HG02870 (cell line): Measurements from ENCODE around the gene JARID2.

Source experiments
- ATAC-seq: cut with Tn5 transposase; IDR thresholded peaks from one replicate; pipeline ENCODE4 v1.9.1; 2021; ENCODE audit warnings: mild to moderate bottlenecking, moderate library complexity; ENCODE audit not compliant: unreplicated experiment

Gene JARID2

GRCh38 chr6:15513131-15513771, 267.4 kb downstream of the JARID2 start:
- no peak for ATAC-seq

DNA sequence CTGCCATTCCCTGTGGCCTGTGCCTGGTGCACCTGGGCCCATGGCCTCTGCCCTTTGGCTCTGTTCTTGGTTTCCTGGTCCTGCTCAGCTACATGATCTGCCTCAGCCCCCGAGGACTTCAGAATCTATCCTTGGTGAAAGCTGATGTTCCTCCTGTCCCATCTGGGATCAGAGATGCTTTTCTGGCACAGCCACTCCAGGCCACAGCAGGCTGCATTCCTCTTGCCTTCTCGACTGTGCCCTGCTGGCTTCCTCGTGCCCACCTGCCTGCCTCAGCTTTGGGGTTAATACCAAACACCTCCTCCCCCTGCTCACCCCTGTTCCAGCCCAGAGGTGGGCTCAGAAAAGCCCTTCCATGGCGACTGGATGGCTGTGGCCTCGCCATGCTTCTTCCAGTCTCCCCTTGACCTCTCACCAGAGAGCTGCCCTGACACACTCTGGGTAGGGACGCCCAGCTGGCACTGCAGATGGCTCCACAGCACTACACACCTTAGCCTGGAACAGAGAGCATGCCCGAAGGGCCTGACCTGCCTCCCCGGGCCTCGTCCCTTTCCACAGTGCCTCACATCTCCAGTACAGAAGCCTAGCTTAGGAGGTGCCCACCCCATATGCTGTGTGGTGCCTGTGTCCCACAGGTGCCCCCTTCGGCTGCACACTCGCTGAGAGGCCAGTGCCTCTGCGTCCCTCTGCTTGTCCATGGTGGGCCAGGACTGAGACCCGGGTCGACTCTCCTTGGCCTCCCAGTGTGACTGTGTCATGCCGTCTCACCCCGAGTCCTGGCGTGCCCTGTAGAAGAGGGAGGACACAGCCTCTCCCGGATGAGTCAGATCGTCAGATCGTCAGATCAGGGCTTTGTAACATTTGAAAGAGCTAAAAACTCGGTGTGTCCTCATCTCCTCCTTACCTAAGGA, 268.2 kb downstream of the JARID2 start:
- no peak for ATAC-seq

GRCh38 chr6:15515226-15515625, 269.4 kb downstream of the JARID2 start:
- ATAC-seq, result no peak

GRCh38 chr6:15515660-15516375, 269.9 kb downstream of the JARID2 start:
- ATAC-seq, result no peak

GRCh38 chr6:15516378-15516777, 270.5 kb downstream of the JARID2 start:
- no peak for ATAC-seq

GRCh38 chr6:15516923-15517560, 271.2 kb downstream of the JARID2 start:
- no peak for ATAC-seq

GRCh38 chr6:15517600-15517999, 271.7 kb downstream of the JARID2 start:
- ATAC-seq, result no peak

DNA sequence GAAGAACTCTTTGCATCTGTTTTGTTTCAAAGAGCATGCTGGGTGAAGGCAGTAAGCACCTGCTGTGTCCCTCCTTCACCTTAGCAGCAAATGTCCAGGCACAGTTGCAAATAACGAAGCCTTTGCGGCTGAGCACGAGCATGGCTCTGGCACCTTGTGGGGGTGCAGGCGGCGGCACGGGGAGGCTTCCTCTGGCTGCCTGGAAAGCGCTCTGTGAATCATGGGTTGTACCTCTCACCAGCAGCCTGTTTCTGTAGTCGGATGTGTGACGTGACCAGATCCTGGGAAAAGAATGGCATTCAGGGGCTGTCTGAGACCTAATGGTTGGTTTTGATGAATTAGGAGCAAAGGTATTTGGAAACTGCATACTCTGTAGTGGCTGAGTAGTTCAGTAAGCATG, 272.2 kb downstream of the JARID2 start:
- ATAC-seq, result no peak

GRCh38 chr6:15518878-15519277, 273.0 kb downstream of the JARID2 start:
- ATAC-seq, result no peak

DNA sequence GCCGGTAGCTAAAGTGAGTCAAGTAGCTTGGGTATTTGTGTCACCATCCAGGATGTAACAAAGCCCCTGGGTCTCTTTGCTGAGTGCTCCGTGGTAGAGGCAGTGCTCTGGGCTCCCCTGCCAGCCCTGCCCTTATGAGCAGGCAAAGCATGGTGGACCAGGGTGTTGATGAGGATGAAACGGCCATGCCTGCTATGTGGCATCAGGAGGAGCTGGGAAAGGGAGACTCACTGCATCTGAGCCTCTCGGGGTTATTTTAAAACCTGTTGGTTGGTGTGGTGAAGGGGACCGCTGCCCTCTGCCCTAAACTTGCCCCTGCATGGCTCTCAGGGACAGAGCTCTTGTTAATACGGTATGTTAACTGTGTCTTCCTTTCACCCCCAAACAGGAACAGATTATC, 273.8 kb downstream of the JARID2 start:
- no peak for ATAC-seq

- ATAC-seq, result no peak
These were observed 274.8 kb downstream of the JARID2 start for GRCh38 chr6:15520626-15521203.

DNA sequence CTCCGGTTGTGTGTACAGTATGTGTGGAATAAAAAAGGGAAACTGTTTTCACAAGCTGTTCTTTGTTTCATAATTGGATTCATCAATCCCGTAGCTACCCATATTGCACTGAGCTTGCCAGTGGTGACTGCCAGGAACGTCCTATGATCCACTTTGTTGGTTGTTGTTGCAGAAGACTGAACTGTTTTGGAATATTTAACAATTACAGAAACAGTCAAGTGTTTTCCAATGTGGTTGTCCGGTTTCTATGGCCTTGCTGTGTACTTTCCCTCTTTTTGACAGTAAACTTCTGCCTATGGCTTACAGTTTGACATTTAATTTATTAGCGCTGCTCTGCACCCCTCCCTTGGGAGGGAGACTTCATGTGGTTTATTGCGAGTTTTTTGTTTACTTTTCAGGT, 275.7 kb downstream of the JARID2 start:
- no peak for ATAC-seq

DNA sequence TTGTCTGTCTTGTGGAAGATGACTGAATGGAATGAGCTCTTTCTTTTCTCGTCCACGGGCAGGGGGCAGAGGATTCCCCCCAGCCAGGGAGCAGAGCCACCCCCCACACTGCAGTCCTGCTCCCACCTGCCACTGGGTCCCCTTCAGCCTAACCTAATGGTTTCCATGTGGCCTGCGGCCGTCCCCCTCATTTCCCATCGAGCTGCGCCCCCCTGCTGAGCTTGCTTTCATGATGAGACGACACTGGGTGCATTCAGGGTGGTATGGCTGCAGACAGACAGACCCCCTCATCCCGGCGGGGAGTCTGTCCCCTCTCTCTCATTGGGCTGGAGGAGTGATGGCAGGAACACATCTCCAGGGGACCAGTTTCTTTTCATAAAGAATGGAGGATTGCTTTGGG, 276.2 kb downstream of the JARID2 start:
- no peak for ATAC-seq

GRCh38 chr6:15522427-15522826, 276.6 kb downstream of the JARID2 start:
- ATAC-seq, result no peak

GRCh38 chr6:15522856-15523529, 277.1 kb downstream of the JARID2 start:
- no peak for ATAC-seq

- ATAC-seq, result no peak
These were observed 278.1 kb downstream of the JARID2 start for GRCh38 chr6:15523679-15524630.

- ATAC-seq, result no peak
These were observed 279.1 kb downstream of the JARID2 start for GRCh38 chr6:15524861-15525401.

DNA sequence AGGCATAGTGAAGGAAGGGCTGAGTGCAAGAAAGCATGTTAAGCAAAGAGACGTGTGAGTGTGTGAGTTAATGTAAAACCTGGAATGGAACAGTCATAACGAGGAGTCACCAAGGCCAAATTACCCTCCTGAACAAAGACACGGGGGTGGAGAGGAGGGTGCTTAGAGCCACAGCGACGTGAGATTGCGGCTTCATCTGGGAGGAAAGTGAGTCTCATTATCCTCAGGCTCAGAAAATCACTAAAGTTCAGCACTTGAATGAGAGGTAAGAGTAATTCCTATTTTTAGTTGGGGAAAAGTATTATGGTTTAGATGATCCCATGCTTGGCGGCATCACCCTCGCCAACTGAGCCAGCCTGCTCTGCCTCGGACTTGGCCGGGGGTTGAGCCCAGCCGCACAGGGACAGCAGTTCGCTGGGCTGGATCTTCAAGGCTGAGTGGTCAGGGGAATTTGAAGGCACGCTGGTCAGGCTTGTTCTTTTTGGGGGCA, 280.4 kb downstream of the JARID2 start:
- no peak for ATAC-seq
